Muscle layer of colon (tissue), 2 donors: Measurements from ENCODE around the gene GABRR1.
"Not testable (repeated sequence)": the region's sequence is repeated elsewhere in the genome, so short reads cannot be mapped to it uniquely, and the experiment has no call there.

Source experiments
- H3K27ac ChIP-seq: one replicate; pipeline ENCODE4 v1.7.0; 2013; ENCODE audit warnings: low read depth, mild to moderate bottlenecking, low read length, moderate library complexity
- H3K27me3 ChIP-seq, 2 donors: one replicate each; pipeline ENCODE4 v1.7.0; 2013; ENCODE audit warnings: low read length in 2 of 2, mild to moderate bottlenecking in 2 of 2; ENCODE audit not compliant: insufficient read depth in 2 of 2, control insufficient read depth in 1 of 2
- H3K36me3 ChIP-seq: one replicate; pipeline ENCODE4 v1.7.0; 2013; ENCODE audit warnings: mild to moderate bottlenecking, low read length; ENCODE audit not compliant: insufficient read depth
- H3K4me1 ChIP-seq: one replicate; pipeline ENCODE4 v1.7.0; 2013; ENCODE audit warnings: mild to moderate bottlenecking, low read length; ENCODE audit not compliant: insufficient read depth
- H3K4me3 ChIP-seq, 2 donors: one replicate each; pipeline ENCODE4 v1.7.0; 2013; ENCODE audit warnings: low read length in 2 of 2, low read depth in 1 of 2, mild to moderate bottlenecking in 1 of 2, moderate library complexity in 1 of 2
- H3K9ac ChIP-seq: one replicate; pipeline ENCODE4 v1.7.0; 2013; ENCODE audit warnings: low read length
- H3K9me3 ChIP-seq: one replicate; pipeline ENCODE4 v1.7.0; 2013; ENCODE audit warnings: mild to moderate bottlenecking, low read length
- donor health status: abdominal sarcoma.
- donor health status: Adenocarcinoma of cecum.

GABRR1 gene

DNA sequence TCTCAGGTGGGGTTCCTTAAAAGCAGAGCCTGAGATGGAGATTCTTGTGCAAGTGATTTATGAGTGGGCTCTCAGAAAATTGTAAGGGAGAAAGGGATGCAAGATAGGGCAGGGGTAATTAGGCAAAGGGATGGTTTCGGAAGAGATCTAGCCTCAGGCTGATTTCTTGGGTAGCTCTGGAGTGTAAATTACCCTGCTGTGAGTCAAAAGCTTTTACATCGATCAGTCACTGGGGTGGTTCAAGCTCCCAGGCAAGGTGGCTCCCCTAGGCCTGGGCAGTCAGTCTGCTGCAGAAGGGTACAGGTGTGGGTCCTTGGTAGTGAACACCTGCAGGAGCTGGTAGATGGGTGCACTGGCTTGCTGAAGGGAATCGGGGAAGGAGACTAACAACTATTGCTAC is 82.4 kb downstream of the GABRR1 start:
- Histone ChIP-seq H3K9me3 (no peaks in the 10 kb centered on the region), H3K27ac (no peak overlapping the region), H3K9ac (no peak overlapping the region), H3K27me3 (no peaks in the 10 kb centered on the region), H3K4me1 (peaks cover 4% of the 10 kb centered on the region), H3K36me3 (no peaks in the 10 kb centered on the region), H3K4me3 (no peak overlapping the region)

DNA sequence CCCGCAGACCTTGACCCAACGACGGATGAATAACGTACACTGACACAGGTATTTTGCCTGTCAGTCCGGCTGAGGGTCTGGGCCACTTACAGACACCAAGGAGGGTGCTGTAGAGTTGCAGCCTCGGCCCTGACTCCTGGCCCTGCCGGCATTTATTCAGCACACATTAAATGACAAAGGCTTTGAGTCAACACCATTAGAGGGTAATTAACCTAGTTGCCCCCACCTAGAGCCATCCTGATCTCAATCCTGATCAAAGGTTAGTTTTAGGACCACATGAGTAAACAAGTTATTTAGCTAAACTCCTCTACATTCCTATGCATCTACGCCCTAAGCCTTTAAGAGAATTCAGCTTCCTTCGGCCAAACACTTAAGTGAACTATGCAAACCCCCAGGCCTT is 83.2 kb downstream of the GABRR1 start:
- Histone ChIP-seq H3K9ac (no peak overlapping the region), H3K9me3 (no peaks in the 10 kb centered on the region), H3K27me3 (no peaks in the 10 kb centered on the region), H3K27ac (no peak overlapping the region), H3K36me3 (no peaks in the 10 kb centered on the region), H3K4me3 (no peak overlapping the region), H3K4me1 (no peaks in the 10 kb centered on the region)

DNA sequence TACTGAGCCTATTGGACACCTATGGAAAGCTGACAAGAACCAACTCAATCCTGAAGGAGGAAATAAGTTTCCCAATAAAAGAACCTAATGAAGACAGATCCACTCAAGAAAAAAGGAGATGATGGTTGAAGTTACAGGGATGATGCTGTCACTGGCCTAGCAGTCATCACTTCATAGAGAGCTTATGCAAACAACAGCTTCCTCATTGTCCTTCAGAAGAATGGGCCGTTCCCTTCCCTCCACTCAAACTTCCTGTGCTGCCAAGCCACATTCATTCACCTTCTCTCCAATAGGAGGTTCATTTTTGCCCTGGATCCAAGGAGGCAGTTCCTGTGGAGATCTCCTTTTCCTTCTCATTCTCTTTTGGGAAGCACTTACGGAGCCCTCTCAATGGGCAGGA is 85.1 kb downstream of the GABRR1 start:
- Histone ChIP-seq H3K9me3 (no peaks in the 10 kb centered on the region), H3K27ac (no peak overlapping the region), H3K4me3 (no peak overlapping the region), H3K4me1 (no peaks in the 10 kb centered on the region), H3K27me3 (no peaks in the 10 kb centered on the region), H3K9ac (no peak overlapping the region), H3K36me3 (no peaks in the 10 kb centered on the region)

DNA sequence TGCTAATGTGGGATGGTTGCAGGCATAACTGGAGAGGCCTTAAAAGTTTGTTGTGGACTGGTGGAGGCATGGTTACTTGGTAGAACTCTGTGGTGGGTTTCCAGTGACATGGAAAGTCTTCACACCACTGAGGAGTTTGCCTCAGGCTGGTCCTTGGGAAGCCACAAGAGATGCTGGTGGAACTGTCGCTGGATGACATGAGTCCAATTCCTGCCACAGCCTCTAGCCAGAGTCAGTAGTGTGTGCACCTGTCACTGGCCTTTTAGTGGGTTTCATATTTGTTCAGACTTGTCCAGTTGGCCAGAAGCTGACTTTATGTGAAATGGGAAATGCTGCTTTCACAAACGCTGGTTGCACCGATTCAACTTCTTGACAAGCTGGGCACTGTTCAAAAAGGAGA is 85.6 kb downstream of the GABRR1 start:
- no peak overlapping the region for H3K4me3 ChIP-seq
- H3K9ac ChIP-seq, result no peak overlapping the region
- no peaks in the 10 kb centered on the region for H3K4me1 ChIP-seq
- H3K9me3 ChIP-seq, result no peaks in the 10 kb centered on the region
- no peaks in the 10 kb centered on the region for H3K27me3 ChIP-seq
- H3K36me3 ChIP-seq, result no peaks in the 10 kb centered on the region
- H3K27ac ChIP-seq, result no peak overlapping the region

DNA sequence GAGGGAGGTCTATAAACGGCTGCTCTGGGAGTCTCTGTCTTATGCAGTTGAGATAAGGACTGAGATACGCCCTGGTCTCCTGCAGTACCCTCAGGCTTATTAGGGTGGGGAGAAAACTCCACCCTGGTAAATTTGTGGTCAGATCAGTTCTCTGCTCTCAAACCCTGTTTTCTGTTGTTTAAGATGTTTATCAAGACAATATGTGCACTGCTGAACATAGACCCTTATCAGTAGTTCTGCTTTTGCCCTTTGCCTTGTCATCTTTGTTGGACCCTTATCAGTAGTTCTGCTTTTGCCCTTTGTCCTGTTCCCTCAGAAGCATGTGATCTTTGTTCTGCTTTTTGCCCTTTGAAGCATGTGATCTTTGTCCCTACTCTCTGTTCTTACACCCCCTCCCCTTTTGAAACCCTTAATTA is 88.9 kb downstream of the GABRR1 start:
- not testable (repeated sequence) for H3K36me3 ChIP-seq, H3K27me3 ChIP-seq, H3K9ac ChIP-seq, H3K4me3 ChIP-seq, H3K9me3 ChIP-seq, H3K27ac ChIP-seq, H3K4me1 ChIP-seq
